ENCODE data around the gene SHANK3. TPM values are rescaled to one million over a fixed set of nuclear protein-coding genes. Genes with fewer than 3 reads are reported as not detected.
"Not testable (repeated sequence)": the region's sequence is repeated elsewhere in the genome, so short reads cannot be mapped to it uniquely, and the experiment has no call there.

Gene SHANK3
- total RNA-seq, 1 donor from 2014 or later, result 21.8 TPM

GRCh38 chr22:50653256-50653655 is 19.4 kb upstream of the SHANK3 start:
- no peak for DNase-seq (ENCODE audit: low spot score)

GRCh38 chr22:50654664-50655063 is 18.0 kb upstream of the SHANK3 start:
- DNase-seq (ENCODE audit: low spot score), result not testable (repeated sequence)

- no peak for DNase-seq (ENCODE audit: low spot score)
Measured at GRCh38 chr22:50656122-50657070, 16.2 kb upstream of the SHANK3 start.

GRCh38 chr22:50657925-50658324 is 14.7 kb upstream of the SHANK3 start:
- no peak for DNase-seq (ENCODE audit: low spot score)

GRCh38 chr22:50659711-50660110 is 12.9 kb upstream of the SHANK3 start:
- not testable (repeated sequence) for DNase-seq (ENCODE audit: low spot score)

- no peak for DNase-seq (ENCODE audit: low spot score)
Measured at GRCh38 chr22:50660306-50660705, 12.3 kb upstream of the SHANK3 start.

- DNase-seq (ENCODE audit: low spot score), result no peak
Measured at GRCh38 chr22:50665212-50665611, 7.4 kb upstream of the SHANK3 start.

GRCh38 chr22:50665738-50666137 is 6.9 kb upstream of the SHANK3 start:
- DNase-seq (ENCODE audit: low spot score), result no peak

GRCh38 chr22:50670513-50670912 is 2.1 kb upstream of the SHANK3 start:
- DNase-seq (ENCODE audit: low spot score), result no peak

GRCh38 chr22:50670914-50671538 is 1.6 kb upstream of the SHANK3 start:
- no peak for DNase-seq (ENCODE audit: low spot score)

GRCh38 chr22:50671641-50672040 is 982 bp upstream of the SHANK3 start:
- DNase-seq (ENCODE audit: low spot score), result peak; percentile 8

- DNase-seq (ENCODE audit: low spot score), result peak; percentile 8
Measured at GRCh38 chr22:50672041-50672440, 582 bp upstream of the SHANK3 start.

GRCh38 chr22:50673231-50674129 is 857 bp downstream of the SHANK3 start:
- peak; percentile 9 for DNase-seq (ENCODE audit: low spot score)

GRCh38 chr22:50674130-50674500 is 1.5 kb downstream of the SHANK3 start:
- peak; percentile 5 for DNase-seq (ENCODE audit: low spot score)

GRCh38 chr22:50674606-50675552 is 2.3 kb downstream of the SHANK3 start:
- peak; percentile 30 for DNase-seq (ENCODE audit: low spot score)

- no peak for DNase-seq (ENCODE audit: low spot score)
Measured at GRCh38 chr22:50675553-50676179, 3.0 kb downstream of the SHANK3 start.

- no peak for DNase-seq (ENCODE audit: low spot score)
Measured at GRCh38 chr22:50676180-50676636, 3.6 kb downstream of the SHANK3 start.

- DNase-seq (ENCODE audit: low spot score), result no peak
Measured at GRCh38 chr22:50676661-50677492, 4.3 kb downstream of the SHANK3 start.

GRCh38 chr22:50677493-50678217 is 5.0 kb downstream of the SHANK3 start:
- no peak for DNase-seq (ENCODE audit: low spot score)
